ENCODE results near the gene OOSP3. TPM values are rescaled to one million over a fixed set of nuclear protein-coding genes. Genes with fewer than 3 reads are reported as not detected.
"Not testable (repeated sequence)": the region's sequence is repeated elsewhere in the genome, so short reads cannot be mapped to it uniquely, and the experiment has no call there.

The OOSP3 gene
- polyA plus RNA-seq, 1 donor (not counting 4 experiments of a cell fraction or from before 2014, with no cell fraction given) = 0.14 TPM

GRCh38 chr11:59851416-59851815 is 27.2 kb upstream of the OOSP3 start:
- H3K4me2 ChIP-seq (ENCODE audit: control insufficient read depth, extremely low read depth, insufficient read depth, low read depth, low read length); FAIRE-seq; H3K27ac ChIP-seq (ENCODE audit: control insufficient read depth, insufficient read depth, low read length); dilution Hi-C loops (cut with MboI; ENCODE audit: extremely low pct_ligation_motif_present, low sequenced_read_pairs); H3K4me1 ChIP-seq (ENCODE audit: control insufficient read depth, extremely low read depth, insufficient read depth, low read length); H3K9me3 ChIP-seq (ENCODE audit: control insufficient read depth, low read depth, low read length); H2AFZ ChIP-seq (ENCODE audit: control insufficient read depth, low read length); H3K9ac ChIP-seq (ENCODE audit: control insufficient read depth, extremely low read depth, insufficient read depth, low read length); DNase-seq (ENCODE audit: low read depth, low spot score); H4K20me1 ChIP-seq (ENCODE audit: control insufficient read depth, extremely low read depth, insufficient read depth, low read length); H3K36me3 ChIP-seq (ENCODE audit: control insufficient read depth in 2 of 2, extremely low read depth in 1 of 2, insufficient read depth in 2 of 2, low read length in 2 of 2); H3K9me1 ChIP-seq (ENCODE audit: control insufficient read depth, extremely low read depth, insufficient read depth, low read length); H3K79me2 ChIP-seq (ENCODE audit: control insufficient read depth, insufficient read depth, low read length); H3K27me3 ChIP-seq (ENCODE audit: control insufficient read depth, extremely low read depth, insufficient read depth, low read length); H3K4me3 ChIP-seq (ENCODE audit: control insufficient read depth in 2 of 3, extremely low read depth in 1 of 3, insufficient read depth in 2 of 3, low read depth in 1 of 3, low read length in 3 of 3): not testable (repeated sequence)

GRCh38 chr11:59854871-59855270 is 23.7 kb upstream of the OOSP3 start:
- no peak for FAIRE-seq
- H3K27ac ChIP-seq (ENCODE audit: control insufficient read depth, insufficient read depth, low read length) = no peak overlapping the region

More at GRCh38 chr11:59854871-59855270, 23.7 kb upstream of the OOSP3 start:
- no peaks in the 10 kb centered on the region for H3K79me2 ChIP-seq (ENCODE audit: control insufficient read depth, insufficient read depth, low read length)
- no peak overlapping the region for H2AFZ ChIP-seq (ENCODE audit: control insufficient read depth, low read length)
- peaks cover 22% of the 10 kb centered on the region for H3K4me1 ChIP-seq (ENCODE audit: control insufficient read depth, extremely low read depth, insufficient read depth, low read length)
- H3K4me2 ChIP-seq (ENCODE audit: control insufficient read depth, extremely low read depth, insufficient read depth, low read depth, low read length) = no peak overlapping the region
- no peaks in the 10 kb centered on the region for H4K20me1 ChIP-seq (ENCODE audit: control insufficient read depth, extremely low read depth, insufficient read depth, low read length)
- H3K4me3 ChIP-seq (ENCODE audit: control insufficient read depth in 2 of 3, extremely low read depth in 1 of 3, insufficient read depth in 2 of 3, low read depth in 1 of 3, low read length in 3 of 3) = no peak overlapping the region
- no peaks in the 10 kb centered on the region for H3K9me3 ChIP-seq (ENCODE audit: control insufficient read depth, low read depth, low read length)
- H3K9me1 ChIP-seq (ENCODE audit: control insufficient read depth, extremely low read depth, insufficient read depth, low read length) = no peaks in the 10 kb centered on the region
- H3K9ac ChIP-seq (ENCODE audit: control insufficient read depth, extremely low read depth, insufficient read depth, low read length) = no peak overlapping the region
- TF ChIP-seq EZH2 (IDR thresholded peaks at IDR 0.05; ENCODE audit: low read length) (no peak), CTCF (optimal IDR thresholded peaks at IDR 0.05 in 1 of 3, IDR thresholded peaks at IDR 0.05 in 1 of 3, conservative IDR thresholded peaks at IDR 0.05 in 1 of 3; ENCODE audit: extremely low read depth in 1 of 3, insufficient read depth in 2 of 3, low read length in 3 of 3) (no peak)
- dilution Hi-C loops (cut with MboI; ENCODE audit: extremely low pct_ligation_motif_present, low sequenced_read_pairs) = no loop called here
- no peak for DNase-seq (ENCODE audit: low read depth, low spot score)
- H3K27me3 ChIP-seq (ENCODE audit: control insufficient read depth, extremely low read depth, insufficient read depth, low read length) = no peaks in the 10 kb centered on the region
- H3K36me3 ChIP-seq (ENCODE audit: control insufficient read depth in 2 of 2, extremely low read depth in 1 of 2, insufficient read depth in 2 of 2, low read length in 2 of 2) = no peaks in the 10 kb centered on the region
